ENCODE data around the gene ACTN2.
"Not testable (repeated sequence)": the region's sequence is repeated elsewhere in the genome, so short reads cannot be mapped to it uniquely, and the experiment has no call there.

The ACTN2 gene

GRCh38 chr1:236685917-236686814 is at the start of gene ACTN2:
Gene ACTN2, plus strand, starts transcription at chr1:236686499. Its CDS starts 175 bp downstream, at chr1:236686674.
- peak; percentile 58 for DNase-seq

GRCh38 chr1:236638945-236639344 is 47.4 kb upstream of the ACTN2 start:
- DNase-seq = no peak

DNA sequence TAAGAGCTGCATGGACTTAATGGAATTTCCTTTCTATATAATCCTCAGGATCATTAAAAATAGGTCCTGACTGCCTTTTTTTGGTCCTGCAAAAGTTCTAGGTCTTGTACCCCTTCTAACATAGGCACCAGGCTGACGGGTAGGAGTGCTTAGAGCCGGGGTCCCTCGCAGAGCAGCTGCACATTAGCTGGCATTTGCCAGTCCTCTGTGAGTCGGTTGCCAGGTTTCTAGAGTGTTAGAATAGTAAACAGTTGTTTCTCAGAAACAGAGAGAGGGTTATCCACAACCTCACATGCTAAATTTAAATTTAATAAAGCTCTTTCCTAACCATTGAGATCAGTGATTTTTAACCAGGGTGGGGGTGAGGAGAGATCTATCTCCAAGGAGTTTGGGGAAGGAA is 46.6 kb upstream of the ACTN2 start:
- DNase-seq = no peak

DNA sequence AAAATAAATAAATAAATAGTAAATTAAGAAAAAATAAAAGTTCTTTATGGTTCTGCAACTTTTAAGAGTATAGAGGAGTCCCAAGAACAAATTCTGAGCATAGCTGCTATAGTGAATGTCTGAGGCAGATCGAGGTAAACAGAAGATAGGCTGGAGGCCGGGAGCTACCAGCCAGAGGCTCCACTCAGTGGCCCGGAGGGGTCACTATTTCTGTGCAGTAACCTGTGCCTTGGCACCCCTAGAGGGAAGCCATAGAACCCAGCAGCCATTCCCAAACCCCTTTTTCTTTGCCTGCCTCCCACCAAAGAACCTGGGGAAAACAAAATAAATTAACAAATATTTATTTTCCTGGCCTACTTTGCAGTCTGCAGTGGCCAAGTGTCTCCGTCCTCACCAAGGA is 43.5 kb upstream of the ACTN2 start:
- DNase-seq = no peak

- no peak for DNase-seq
Measured at GRCh38 chr1:236645016-236645680, 41.2 kb upstream of the ACTN2 start.

DNA sequence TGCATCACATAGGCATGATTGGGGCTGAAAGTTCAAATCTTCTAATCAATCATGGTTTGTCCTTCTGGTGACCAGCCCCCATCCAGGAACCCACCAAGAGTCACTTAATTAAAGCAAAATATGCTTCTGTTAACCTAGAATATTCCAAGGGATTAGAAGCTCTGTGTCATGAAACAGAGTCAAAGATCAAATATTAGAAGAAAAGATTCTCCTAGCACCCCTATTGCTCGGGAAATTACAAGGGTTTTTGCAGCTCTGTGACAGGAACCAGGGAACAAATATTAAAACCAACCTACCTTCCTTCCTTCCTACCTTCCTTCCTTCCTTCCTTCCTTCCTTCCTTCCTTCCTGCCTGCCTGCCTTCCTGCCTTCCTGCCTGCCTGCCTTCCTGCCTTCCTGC is 31.8 kb upstream of the ACTN2 start:
- DNase-seq = no peak

DNA sequence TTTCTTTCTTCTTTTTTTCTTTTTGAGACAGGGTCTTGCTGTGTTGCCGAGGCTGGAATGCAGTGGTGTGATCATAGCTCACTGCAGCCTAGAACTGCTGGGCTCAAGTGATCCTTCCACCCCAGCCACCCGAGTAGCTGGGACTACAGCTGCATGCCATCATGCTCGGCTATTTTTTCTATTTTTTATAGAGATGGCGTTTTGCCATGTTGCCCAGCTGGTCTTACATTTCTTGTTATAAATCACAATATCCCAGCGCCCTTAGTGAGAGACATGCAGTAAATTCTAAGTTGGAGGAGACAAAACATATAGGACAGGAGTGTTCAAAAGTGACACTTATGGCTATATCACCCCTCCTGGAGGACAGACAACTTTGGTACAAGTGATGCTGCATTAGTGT is 31.3 kb upstream of the ACTN2 start:
- DNase-seq = no peak

- DNase-seq = no peak
Measured at GRCh38 chr1:236657398-236657797, 28.9 kb upstream of the ACTN2 start.

- no peak for DNase-seq
Measured at GRCh38 chr1:236659792-236660587, 26.3 kb upstream of the ACTN2 start.

DNA sequence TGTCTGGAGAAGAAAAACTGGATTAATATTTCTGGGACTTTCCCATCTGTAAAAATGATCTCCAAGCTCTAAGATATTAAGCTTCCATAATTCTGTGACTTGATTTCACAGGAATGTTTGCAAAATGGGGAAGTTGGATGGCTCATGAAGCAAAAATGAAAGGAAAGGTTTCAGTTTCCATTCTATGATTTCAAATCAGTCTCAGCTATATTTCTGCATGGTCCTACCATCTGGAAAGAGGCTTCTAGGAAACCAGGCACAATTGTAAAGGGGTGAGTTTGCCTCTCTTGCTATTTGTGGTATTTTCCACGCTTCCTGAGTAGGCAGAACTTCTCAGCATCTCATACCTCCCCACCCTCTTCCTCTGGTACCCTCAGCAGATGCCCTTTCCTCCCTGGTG is 22.4 kb upstream of the ACTN2 start:
- no peak for DNase-seq

DNA sequence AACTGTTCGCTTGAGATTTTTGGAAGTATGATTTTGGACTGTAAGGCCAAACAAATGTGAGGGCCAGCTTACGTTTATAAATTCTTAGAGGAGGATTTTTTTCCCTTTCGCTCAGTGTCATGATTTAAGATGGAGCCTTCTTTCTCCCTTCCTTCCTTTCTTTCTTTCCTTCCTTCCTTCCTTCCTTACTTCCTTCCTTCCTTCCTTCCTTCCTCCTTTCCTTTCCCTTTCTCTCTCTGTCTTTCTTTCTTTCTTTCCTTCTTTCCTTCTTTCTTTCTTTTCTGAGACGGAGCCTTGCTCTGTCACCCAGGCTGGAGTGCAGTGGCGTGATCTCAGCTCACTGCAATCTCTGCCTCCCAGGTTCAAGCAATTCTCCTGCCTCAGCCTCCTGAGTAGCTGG is 17.4 kb upstream of the ACTN2 start:
- DNase-seq = not testable (repeated sequence)

DNA sequence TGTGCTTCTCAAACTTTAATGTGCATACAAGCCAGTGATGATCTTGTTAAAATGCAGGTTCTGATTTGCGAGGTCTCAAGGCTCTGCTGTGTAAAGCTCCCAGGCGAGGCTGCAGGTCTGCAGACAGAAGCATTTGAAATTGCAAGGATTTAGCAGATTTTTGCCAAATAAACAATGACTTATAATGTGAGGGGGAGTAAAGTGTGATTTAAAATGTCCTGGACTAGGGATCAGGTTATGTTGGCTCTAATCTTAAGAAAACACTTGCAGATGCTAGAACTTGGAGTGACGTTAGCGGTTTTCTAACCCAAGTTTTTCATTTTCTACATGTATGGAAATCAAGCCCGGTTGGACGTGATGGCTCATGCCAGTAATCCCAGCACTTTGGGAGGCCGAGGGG is 16.2 kb upstream of the ACTN2 start:
- DNase-seq = no peak

DNA sequence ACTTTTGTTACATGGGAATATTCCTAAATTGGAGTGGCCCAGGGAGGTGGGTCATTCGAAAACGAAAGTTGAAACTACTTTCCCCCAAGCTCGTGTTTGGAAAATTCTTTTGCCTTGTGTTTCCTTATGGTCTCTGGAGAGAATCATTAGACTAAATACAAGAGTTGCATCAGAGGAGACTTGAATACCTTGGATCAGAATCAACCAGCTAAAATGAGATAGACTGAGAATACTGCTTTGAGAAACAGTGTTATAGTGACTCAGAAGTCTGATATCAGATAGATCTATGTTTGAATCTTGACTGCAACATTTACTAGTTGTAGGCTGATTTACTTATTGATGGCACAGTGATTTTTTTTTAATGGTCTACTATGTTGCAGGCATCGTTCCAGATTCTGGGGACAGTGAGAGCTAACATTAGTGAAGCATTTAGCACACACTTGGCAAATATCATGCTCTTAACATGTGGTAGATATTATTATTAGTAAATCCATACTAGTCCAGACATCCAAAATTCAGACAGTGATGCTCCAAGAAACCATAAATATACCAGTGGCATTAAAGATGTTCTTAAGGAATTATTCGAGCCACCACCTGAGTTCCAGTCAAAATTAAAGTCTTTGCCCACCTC is 12.9 kb upstream of the ACTN2 start:
- DNase-seq = no peak

DNA sequence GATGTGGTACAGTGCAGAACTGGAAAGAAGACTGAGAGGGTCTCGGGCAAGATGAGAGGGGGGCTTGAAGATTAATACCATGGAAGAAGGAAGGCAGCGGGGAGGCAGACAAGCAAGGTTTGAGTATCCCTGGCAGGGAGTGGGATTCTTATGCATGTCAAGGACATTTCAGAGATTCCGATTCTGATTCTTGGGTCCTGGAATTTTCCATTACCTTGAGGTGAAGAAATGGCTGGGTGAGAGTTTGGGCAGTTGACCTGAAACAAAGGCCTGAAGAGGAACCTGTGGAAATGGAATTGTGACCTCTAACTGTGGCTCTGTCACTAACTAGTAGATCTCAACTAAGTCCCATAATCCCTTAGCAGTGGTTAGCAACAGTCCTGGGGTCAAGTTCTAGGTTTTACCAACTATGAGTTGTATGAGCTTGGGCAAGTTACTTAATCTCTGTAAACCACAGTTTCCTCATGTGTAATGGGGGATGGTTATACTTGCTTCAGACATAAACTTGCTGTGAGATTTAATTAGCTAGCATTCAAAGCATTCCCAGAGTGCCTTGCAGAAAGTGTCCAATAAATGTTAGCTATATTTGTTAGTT is 8.6 kb upstream of the ACTN2 start:
- no peak for DNase-seq

DNA sequence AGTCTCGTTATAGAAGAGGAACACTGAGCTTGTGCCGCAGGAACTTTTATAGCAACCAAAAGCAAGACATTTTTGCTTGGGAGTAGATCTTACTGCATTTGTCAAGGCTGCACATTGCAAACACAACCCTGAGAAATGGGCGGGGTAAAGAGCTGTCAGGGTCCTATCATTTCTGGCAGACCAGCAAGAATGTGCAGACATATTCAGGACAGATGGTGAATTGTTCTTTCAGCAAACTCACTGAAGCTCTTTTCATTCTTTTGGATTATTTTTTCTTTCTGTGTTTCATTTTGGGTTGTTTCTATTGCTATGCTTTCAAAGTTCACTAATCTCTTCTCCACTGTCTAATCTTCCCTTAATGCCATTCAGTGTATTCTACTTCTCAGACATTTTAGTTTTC is 5.1 kb upstream of the ACTN2 start:
- no peak for DNase-seq

DNA sequence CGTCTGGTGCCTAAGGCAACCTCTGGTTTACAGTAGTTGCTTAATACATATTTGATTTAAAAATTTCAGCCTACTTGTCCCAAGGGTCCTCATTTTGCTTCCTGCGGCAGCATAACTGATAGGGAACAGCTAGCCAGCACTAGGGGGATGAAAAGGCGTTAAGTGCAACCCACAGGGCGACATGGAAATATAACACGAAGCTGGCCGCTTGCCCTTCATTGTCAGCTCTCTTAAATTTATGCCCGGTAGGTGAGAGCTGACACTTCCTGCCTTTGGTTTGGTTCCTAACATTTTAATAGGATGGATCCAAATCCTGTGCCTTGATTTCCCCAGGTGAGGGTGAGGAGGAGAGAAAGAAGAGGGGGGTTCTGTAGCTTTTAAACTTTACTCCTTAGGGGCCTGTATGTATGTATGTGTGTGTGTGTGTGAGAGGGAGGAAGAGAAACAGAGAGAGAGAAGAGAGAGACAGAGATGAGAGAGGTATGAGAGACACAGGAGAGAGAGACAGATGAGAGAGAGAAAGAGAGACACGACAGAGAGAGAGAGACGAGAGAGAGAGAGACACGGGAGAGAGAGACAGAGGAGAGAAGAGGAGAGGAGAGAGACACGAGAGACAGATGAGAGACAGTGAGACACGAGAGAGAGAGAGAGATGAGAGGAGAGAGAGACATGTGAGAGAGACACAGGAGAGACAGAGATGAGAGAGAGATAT is 938 bp upstream of the ACTN2 start:
- DNase-seq = no peak

DNA sequence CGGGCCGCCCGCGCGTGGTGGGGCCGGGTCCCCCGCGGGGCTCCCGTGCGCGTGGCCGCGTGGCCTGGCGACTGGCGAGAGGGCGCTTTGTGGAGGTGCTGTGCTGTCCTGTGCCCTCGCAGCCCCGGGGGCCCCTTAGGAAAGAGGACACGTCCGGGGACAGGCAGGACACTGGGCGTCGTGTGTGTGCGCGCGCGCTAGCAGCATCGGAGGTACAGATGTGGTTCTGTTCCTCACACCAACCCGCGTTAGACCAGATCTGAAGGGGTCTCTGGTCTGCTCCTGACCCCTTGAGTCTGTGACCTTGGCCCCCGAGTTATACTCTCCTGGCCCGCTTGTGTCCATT is 489 bp downstream of the ACTN2 start:
- DNase-seq = peak; percentile 6

- no peak for DNase-seq
Measured at GRCh38 chr1:236687273-236687672, 974 bp downstream of the ACTN2 start.

DNA sequence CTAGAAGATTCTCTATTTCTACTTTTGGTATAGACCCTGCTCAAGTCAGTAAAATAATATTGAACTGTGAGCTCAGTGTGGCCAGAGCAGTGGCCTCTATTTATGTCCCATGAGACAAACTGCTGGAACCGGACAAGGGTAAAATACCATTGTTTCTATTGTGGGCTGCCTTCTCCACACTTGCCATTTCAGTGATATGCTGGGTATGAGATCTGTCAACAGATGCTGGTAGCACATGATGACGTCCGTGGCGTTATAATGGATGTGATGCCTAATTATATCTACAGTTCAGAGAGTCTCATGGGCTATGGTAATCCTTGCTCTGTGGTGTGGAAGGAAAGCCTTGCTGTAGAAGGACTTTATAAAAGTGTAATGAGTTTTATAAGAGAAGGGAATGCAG is 2.4 kb downstream of the ACTN2 start:
- no peak for DNase-seq

DNA sequence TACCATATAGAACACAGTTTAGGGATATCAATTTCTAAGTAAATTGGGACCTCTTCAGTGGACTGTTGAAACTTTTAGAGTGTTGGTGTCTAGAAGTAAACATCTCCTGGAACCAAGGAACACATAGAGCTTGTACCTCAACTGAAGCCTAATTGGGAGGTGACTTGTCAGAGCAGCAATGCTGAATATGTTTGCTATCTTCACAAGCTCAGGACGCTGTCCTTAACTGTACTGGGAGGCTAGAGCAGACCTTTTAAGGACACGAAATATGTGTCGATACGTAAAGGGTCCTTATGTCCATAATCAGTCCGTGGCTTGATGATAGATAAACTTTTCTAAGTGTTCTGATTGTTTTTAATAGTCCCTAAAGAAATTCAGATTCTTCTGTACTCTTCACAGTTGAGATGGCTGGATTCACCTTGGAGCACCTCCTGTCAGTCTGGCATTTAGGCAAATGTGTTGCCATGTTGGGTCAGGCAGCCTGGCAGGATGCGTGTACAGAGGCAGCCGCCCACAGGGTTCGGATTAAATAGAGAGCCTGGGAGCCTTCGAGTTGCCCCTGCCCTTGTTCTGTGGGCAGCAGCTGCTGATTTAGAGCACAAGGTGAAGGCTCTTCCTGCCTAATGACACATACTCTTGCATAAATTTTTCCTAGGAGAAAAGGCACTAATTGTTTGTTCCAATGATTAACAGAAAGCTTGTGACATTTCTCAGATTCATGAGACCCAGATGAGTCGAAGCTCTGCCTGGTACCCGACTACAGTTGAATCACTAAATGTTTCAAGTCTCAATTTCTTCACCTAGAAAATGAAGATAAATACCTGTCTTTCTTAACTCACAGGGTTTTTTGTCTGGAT is 3.6 kb downstream of the ACTN2 start:
- no peak for DNase-seq

DNA sequence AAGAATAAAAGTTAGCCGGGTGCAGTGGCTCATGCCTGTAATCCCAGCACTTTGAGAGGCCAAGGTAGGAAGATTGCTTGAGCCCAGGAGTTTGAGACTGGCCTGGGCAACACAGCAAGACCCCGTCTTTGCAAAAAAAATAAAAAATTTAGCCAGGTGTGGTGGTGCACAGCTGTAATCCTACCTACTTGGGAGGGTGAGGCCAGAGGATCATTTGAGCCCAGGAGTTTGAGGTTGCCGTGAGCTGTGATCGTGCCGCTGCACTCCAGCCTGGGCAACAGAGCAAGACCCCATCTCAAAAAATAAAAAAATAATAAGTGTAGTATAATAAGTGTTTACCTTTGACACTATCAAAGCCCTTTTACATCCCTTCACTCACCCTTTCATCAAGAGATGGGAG is 5.0 kb downstream of the ACTN2 start:
- no peak for DNase-seq
